Right renal pelvis (tissue), 4 donors: ENCODE data around the gene KLHDC8B. TPM values are rescaled to one million over a fixed set of nuclear protein-coding genes. Genes with fewer than 3 reads are reported as not detected.

ENCODE experiments used
- DNase-seq, 4 donors: peaks; one replicate each; pipeline ENCODE4 v3.0.0-alpha.2; 2013; ENCODE audit warnings: low read depth in 4 of 4, low spot score in 3 of 4, missing footprints in 1 of 4
- polyA plus RNA-seq, 4 donors: library from polyadenylated mRNA; unstranded; fragments of 120-200 nt; gene quantifications; one replicate each; pipeline ENCODE4 v1.2.1, GENCODE V29; 2013; ENCODE audit not compliant: insufficient read length in 4 of 4

Gene KLHDC8B
- 10 to 100 TPM; 41.8 to 46.1 (median 43.8) TPM for polyA plus RNA-seq

GRCh38 chr3:49171119-49171774, at the start of gene KLHDC8B:
TSS of gene KLHDC8B (plus strand) at chr3:49171598. CDS start at chr3:49172770, 1,172 bp downstream.
- peak; percentile 72 to 90 (median 76) for DNase-seq

- DNase-seq, result no peak
Measured at GRCh38 chr3:49122022-49122421, 49.4 kb upstream of the KLHDC8B start.

- DNase-seq, result no peak
Measured at GRCh38 chr3:49122451-49122850, 48.9 kb upstream of the KLHDC8B start.

- DNase-seq, result no peak
Measured at GRCh38 chr3:49122886-49123545, 48.4 kb upstream of the KLHDC8B start.

GRCh38 chr3:49123687-49124086, 47.7 kb upstream of the KLHDC8B start:
- no peak for DNase-seq

GRCh38 chr3:49124203-49124602, 47.2 kb upstream of the KLHDC8B start:
- DNase-seq, result no peak

- DNase-seq, result no peak
Measured at GRCh38 chr3:49124991-49125670, 46.3 kb upstream of the KLHDC8B start.

- DNase-seq, result no peak
Measured at GRCh38 chr3:49131040-49131439, 40.4 kb upstream of the KLHDC8B start.

- DNase-seq, result no peak
Measured at GRCh38 chr3:49131576-49131975, 39.8 kb upstream of the KLHDC8B start.

- DNase-seq, result no peak
Measured at GRCh38 chr3:49132073-49132436, 39.3 kb upstream of the KLHDC8B start.

GRCh38 chr3:49132437-49133225, 38.8 kb upstream of the KLHDC8B start, which contains the start of gene LAMB2:
TSS of gene LAMB2 (minus strand) at chr3:49133050. CDS start at chr3:49132867, 183 bp downstream.
- peak; percentile 70 to 76 (median 72) for DNase-seq

GRCh38 chr3:49133226-49133951, 38.0 kb upstream of the KLHDC8B start:
- DNase-seq, result peak; percentile 75 to 83 (median 78)

- no peak for DNase-seq
Measured at GRCh38 chr3:49134471-49135265, 36.7 kb upstream of the KLHDC8B start.

GRCh38 chr3:49135499-49135898, 35.9 kb upstream of the KLHDC8B start:
- no peak for DNase-seq

- no peak for DNase-seq
Measured at GRCh38 chr3:49140080-49140479, 31.3 kb upstream of the KLHDC8B start.

- no peak for DNase-seq
Measured at GRCh38 chr3:49148159-49148558, 23.2 kb upstream of the KLHDC8B start.

GRCh38 chr3:49151610-49152009, 19.8 kb upstream of the KLHDC8B start:
- DNase-seq, result no peak

GRCh38 chr3:49153349-49153912, 18.0 kb upstream of the KLHDC8B start:
- no peak for DNase-seq

- no peak for DNase-seq
Measured at GRCh38 chr3:49157289-49157688, 14.1 kb upstream of the KLHDC8B start.
